Measurements from ENCODE around the gene SLC8A2.

The SLC8A2 gene

GRCh38 chr19:47503826-47504150 lies 32.1 kb upstream of the SLC8A2 start:
- no peak for DNase-seq (ENCODE audit: low spot score)

- no peak for DNase-seq (ENCODE audit: low spot score)
Measured at GRCh38 chr19:47503130-47503825, 31.6 kb upstream of the SLC8A2 start.

- DNase-seq (ENCODE audit: low spot score), result no peak
Measured at GRCh38 chr19:47499863-47500830, 28.5 kb upstream of the SLC8A2 start.

GRCh38 chr19:47499371-47499770 lies 27.7 kb upstream of the SLC8A2 start:
- DNase-seq (ENCODE audit: low spot score), result no peak

GRCh38 chr19:47498561-47498960 lies 26.9 kb upstream of the SLC8A2 start:
- DNase-seq (ENCODE audit: low spot score), result no peak

GRCh38 chr19:47497821-47498520 lies 26.3 kb upstream of the SLC8A2 start:
- no peak for DNase-seq (ENCODE audit: low spot score)

GRCh38 chr19:47497050-47497766 lies 25.5 kb upstream of the SLC8A2 start:
- no peak for DNase-seq (ENCODE audit: low spot score)

- DNase-seq (ENCODE audit: low spot score), result no peak
Measured at GRCh38 chr19:47495478-47496372, 24.0 kb upstream of the SLC8A2 start.

GRCh38 chr19:47494729-47495128 lies 23.0 kb upstream of the SLC8A2 start:
- no peak for DNase-seq (ENCODE audit: low spot score)

GRCh38 chr19:47494211-47494547 lies 22.5 kb upstream of the SLC8A2 start:
- no peak for DNase-seq (ENCODE audit: low spot score)

GRCh38 chr19:47493378-47494210 lies 21.9 kb upstream of the SLC8A2 start:
- DNase-seq (ENCODE audit: low spot score), result no peak

GRCh38 chr19:47492571-47493377 lies 21.1 kb upstream of the SLC8A2 start:
- no peak for DNase-seq (ENCODE audit: low spot score)

GRCh38 chr19:47492137-47492533 lies 20.4 kb upstream of the SLC8A2 start:
- DNase-seq (ENCODE audit: low spot score), result no peak

GRCh38 chr19:47491358-47492136 lies 19.9 kb upstream of the SLC8A2 start:
- DNase-seq (ENCODE audit: low spot score), result no peak

GRCh38 chr19:47490847-47491246 lies 19.2 kb upstream of the SLC8A2 start:
- no peak for DNase-seq (ENCODE audit: low spot score)

GRCh38 chr19:47490031-47490430 lies 18.3 kb upstream of the SLC8A2 start:
- DNase-seq (ENCODE audit: low spot score), result no peak

- DNase-seq (ENCODE audit: low spot score), result no peak
Measured at GRCh38 chr19:47489072-47489914, 17.6 kb upstream of the SLC8A2 start.
